HG03159 (cell line): ENCODE data around the gene PRR20G.

ENCODE experiments used
- ATAC-seq: cut with Tn5 transposase; IDR thresholded peaks from one replicate; pipeline ENCODE4 v1.9.1; 2021; ENCODE audit warnings: mild to moderate bottlenecking, moderate library complexity; ENCODE audit not compliant: unreplicated experiment

The PRR20G gene

DNA sequence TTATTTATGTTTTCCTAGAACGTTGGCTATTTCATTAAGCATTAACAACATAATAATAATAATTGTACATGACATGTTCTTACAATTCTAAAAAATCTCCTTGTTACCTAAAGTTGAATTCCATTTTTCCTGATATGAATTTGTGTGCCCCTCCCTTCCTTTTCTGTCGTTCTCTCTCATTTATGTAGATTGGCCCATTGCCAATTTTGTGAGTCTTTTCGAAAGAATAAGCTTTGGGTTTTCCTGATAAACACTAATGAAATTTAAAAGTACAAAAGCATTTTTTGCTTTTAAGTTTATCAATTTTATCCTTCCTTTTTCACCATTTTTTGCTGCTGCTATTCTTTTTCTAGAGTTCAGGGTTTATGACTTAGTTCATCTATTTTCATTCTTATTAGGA lies 50.0 kb downstream of the PRR20G start:
- ATAC-seq: no peak

DNA sequence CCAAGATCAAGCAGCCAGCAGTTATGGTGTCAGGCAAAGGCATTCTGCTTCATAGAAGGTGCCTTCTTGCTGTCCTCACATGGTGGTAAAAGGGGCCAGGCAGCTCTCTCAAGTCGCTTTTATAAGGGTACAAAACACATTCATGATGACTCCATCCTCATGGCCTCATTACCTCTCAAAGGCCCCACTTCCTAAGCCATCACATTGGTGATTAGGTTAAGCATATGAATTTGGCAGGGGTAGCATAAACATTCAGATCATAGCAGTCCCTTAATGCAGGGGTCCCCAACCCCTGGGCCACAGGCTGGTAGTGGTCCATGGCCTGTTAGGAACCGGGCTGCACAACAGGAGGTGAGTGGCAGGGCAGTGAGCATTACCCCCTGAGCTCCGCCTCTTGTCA lies 52.1 kb downstream of the PRR20G start:
- ATAC-seq: no peak

- ATAC-seq: no peak
Observed at GRCh38 chr3:127234778-127235177, 53.1 kb downstream of the PRR20G start.
